ENCODE results near the gene MBD3L2B.

The MBD3L2B gene

GRCh38 chr19:7013678-7014077 lies 7.6 kb downstream of the MBD3L2B start:
- peak; percentile 62 for DNase-seq (ENCODE audit: low read depth)
- H3K4me3 ChIP-seq (ENCODE audit: low read depth, low read length) = no peak overlapping the region
- TF ChIP-seq CTCF (IDR thresholded peaks at IDR 0.05; ENCODE audit: insufficient read depth, low read depth, low read length, missing control alignments) = no peak

GRCh38 chr19:7010722-7011593 lies 10.3 kb downstream of the MBD3L2B start:
- DNase-seq (ENCODE audit: low read depth) = peak; percentile 57
- TF ChIP-seq CTCF (IDR thresholded peaks at IDR 0.05; ENCODE audit: insufficient read depth, low read depth, low read length, missing control alignments) = no peak

GRCh38 chr19:7007859-7008258 lies 13.4 kb downstream of the MBD3L2B start:
- no peak for TF ChIP-seq CTCF (IDR thresholded peaks at IDR 0.05; ENCODE audit: insufficient read depth, low read depth, low read length, missing control alignments)
- no peak for DNase-seq (ENCODE audit: low read depth)
- H3K4me3 ChIP-seq (ENCODE audit: low read depth, low read length) = no peak overlapping the region

More at GRCh38 chr19:7010722-7011593, 10.3 kb downstream of the MBD3L2B start:
- H3K4me3 ChIP-seq (ENCODE audit: low read depth, low read length) = no peak overlapping the region

GRCh38 chr19:7006135-7006704 lies 15.0 kb downstream of the MBD3L2B start:
- no peak overlapping the region for H3K4me3 ChIP-seq (ENCODE audit: low read depth, low read length)
- no peak for TF ChIP-seq CTCF (IDR thresholded peaks at IDR 0.05; ENCODE audit: insufficient read depth, low read depth, low read length, missing control alignments)
- DNase-seq (ENCODE audit: low read depth) = no peak

- H3K4me3 ChIP-seq (ENCODE audit: low read depth, low read length) = no peak overlapping the region
- DNase-seq (ENCODE audit: low read depth) = no peak
- no peak for TF ChIP-seq CTCF (IDR thresholded peaks at IDR 0.05; ENCODE audit: insufficient read depth, low read depth, low read length, missing control alignments)
Measured at GRCh38 chr19:7004313-7004931, 16.8 kb downstream of the MBD3L2B start.

- no peak for DNase-seq (ENCODE audit: low read depth)
- no peak for TF ChIP-seq CTCF (IDR thresholded peaks at IDR 0.05; ENCODE audit: insufficient read depth, low read depth, low read length, missing control alignments)
- H3K4me3 ChIP-seq (ENCODE audit: low read depth, low read length) = no peak overlapping the region
Measured at GRCh38 chr19:7000816-7001215, 20.4 kb downstream of the MBD3L2B start.

Measured in GM12865 (cell line).